ENCODE measurements around the gene SLC8A2.

DNA sequence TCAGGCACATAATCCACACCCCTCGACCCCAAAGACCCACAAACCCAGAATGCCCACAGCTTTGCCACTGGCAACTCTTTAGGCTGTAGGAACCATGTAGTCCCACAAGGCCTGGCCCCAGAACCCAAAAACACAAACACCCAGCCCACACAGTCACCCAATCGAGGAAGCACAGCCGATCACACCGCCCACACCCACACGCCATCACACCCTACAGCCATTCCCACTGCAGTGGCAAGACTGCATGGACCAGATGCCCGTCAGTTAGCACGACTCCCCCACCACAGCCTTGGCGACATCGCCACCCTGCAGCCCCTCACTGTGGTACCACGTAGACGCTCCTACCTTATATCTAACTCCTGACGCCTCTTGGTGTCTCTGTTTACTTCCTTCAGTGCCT is 28.4 kb downstream of the SLC8A2 start:
- TF ChIP-seq, protein P1, sequence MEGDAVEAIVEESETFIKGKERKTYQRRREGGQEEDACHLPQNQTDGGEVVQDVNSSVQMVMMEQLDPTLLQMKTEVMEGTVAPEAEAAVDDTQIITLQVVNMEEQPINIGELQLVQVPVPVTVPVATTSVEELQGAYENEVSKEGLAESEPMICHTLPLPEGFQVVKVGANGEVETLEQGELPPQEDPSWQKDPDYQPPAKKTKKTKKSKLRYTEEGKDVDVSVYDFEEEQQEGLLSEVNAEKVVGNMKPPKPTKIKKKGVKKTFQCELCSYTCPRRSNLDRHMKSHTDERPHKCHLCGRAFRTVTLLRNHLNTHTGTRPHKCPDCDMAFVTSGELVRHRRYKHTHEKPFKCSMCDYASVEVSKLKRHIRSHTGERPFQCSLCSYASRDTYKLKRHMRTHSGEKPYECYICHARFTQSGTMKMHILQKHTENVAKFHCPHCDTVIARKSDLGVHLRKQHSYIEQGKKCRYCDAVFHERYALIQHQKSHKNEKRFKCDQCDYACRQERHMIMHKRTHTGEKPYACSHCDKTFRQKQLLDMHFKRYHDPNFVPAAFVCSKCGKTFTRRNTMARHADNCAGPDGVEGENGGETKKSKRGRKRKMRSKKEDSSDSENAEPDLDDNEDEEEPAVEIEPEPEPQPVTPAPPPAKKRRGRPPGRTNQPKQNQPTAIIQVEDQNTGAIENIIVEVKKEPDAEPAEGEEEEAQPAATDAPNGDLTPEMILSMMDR (IDR thresholded peaks at IDR 0.05; ENCODE audit: low read length): no peak
- TF ChIP-seq EZH2 (IDR thresholded peaks at IDR 0.05; ENCODE audit: borderline replicate concordance, low read length): no peak
